ENCODE results near the gene AHCTF1. TPM values are rescaled to one million over a fixed set of nuclear protein-coding genes. Genes with fewer than 3 reads are reported as not detected.

Gene AHCTF1
- total and polyA plus RNA-seq, 2 of the 8 experiments (the other 6 are each of a cell fraction or from before 2014, with no cell fraction given): 7.9 to 44.5 TPM

DNA sequence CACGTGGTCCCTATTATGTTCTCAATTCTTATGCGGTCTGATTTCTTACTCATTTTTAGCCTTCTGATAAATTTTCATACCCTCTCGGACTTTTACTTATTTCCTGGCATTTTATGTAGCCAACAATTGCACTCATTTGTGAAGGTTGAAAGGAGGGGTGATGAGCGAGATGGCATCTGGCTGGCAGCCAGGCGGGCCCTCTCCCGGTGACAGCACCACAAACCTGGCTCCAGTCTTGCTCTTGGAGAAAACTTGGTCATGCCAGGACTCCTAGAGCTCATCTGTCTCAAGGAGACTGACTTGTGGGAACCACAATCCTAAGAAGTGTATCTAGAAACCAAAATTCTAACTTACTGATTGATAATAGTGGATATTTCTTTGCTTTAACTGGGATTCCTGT lies 14.6 kb upstream of the AHCTF1 start:
- CTCF ChIA-PET (ENCODE audit: partially characterized antibody): no interaction called here
- TF ChIP-seq NANOG (IDR thresholded peaks at IDR 0.05; ENCODE audit: insufficient read depth, low read depth, low read length, poor library complexity, severe bottlenecking) (no peak), RNF2 (IDR thresholded peaks at IDR 0.05; ENCODE audit: borderline replicate concordance, low read depth, low read length, missing control alignments, poor library complexity, severe bottlenecking) (no peak), POLR2AphosphoS5 (IDR thresholded peaks at IDR 0.05; ENCODE audit: low read depth, low read length) (no peak), RXRA (IDR thresholded peaks at IDR 0.05; ENCODE audit: insufficient read depth, low read depth, low read length) (no peak), SRF (IDR thresholded peaks at IDR 0.05; ENCODE audit: low read depth, low read length) (no peak), CEBPB (IDR thresholded peaks at IDR 0.05; ENCODE audit: low read depth, low read length) (no peak), SP2 (IDR thresholded peaks at IDR 0.05; ENCODE audit: low read length) (no peak), HDAC2 (IDR thresholded peaks at IDR 0.05; ENCODE audit: borderline replicate concordance in 1 of 2, low read depth in 2 of 2, low read length in 2 of 2) (no peak)

More for the DNA sequence above, 14.6 kb upstream of the AHCTF1 start:
- H3K9ac ChIP-seq (replicated peaks in 1 of 4; ENCODE audit: extremely low read depth in 1 of 4, low read depth in 3 of 4, low read length in 3 of 4): no peak overlapping the region
- no peaks in the 10 kb centered on the region for H3K79me2 ChIP-seq (ENCODE audit: control insufficient read depth in 1 of 2, insufficient read depth in 2 of 2, low read length in 2 of 2)
- H2BK5ac ChIP-seq (ENCODE audit: low read depth, low read length): no peak overlapping the region
- no peaks in the 10 kb centered on the region for H4K20me1 ChIP-seq (replicated peaks in 1 of 2; ENCODE audit: control insufficient read depth in 1 of 2, insufficient read depth in 2 of 2, low read length in 2 of 2)
- FAIRE-seq (no peak), DNase-seq (ENCODE audit: low read depth in 1 of 2, low spot score in 2 of 2) (no peak)
- no peak overlapping the region for H3K56ac ChIP-seq (replicated peaks; ENCODE audit: insufficient read length, low read depth, low read length)
- no peak overlapping the region for H3K4ac ChIP-seq (replicated peaks; ENCODE audit: insufficient read length, low read depth, low read length)
- no peak overlapping the region for H3K23ac ChIP-seq (ENCODE audit: insufficient read length)
- H2BK12ac ChIP-seq (ENCODE audit: low read depth, low read length): no peak overlapping the region
- H2BK15ac ChIP-seq (ENCODE audit: low read length): no peak overlapping the region
- POLR2A ChIA-PET (ENCODE audit: partially characterized antibody): interaction anchor here (1.3 kb wide), 1 partner anchor 15 kb away, joined by 5 read pairs; the partner anchor contains the start of gene AHCTF1
- H3K9me3 ChIP-seq (ENCODE audit: insufficient read depth in 2 of 2, low read depth in 1 of 2, low read length in 1 of 2): no peaks in the 10 kb centered on the region
- no peaks in the 10 kb centered on the region for H3K27me3 ChIP-seq (replicated peaks in 1 of 4; ENCODE audit: control insufficient read depth in 3 of 4, extremely low read depth in 1 of 4, insufficient read depth in 3 of 4, low read length in 3 of 4)
- no peak overlapping the region for H4K5ac ChIP-seq (ENCODE audit: insufficient read length, low read depth, low read length)
- H4K91ac ChIP-seq (replicated peaks; ENCODE audit: insufficient read length, low read length): no peak overlapping the region
- no peak overlapping the region for H4K8ac ChIP-seq (ENCODE audit: extremely low read depth, insufficient read depth, low read length)
- no peak overlapping the region for H2AK5ac ChIP-seq (ENCODE audit: low read depth, low read length)
- H3K27ac ChIP-seq (ENCODE audit: low read depth, low read length): no peak overlapping the region
- H2AFZ ChIP-seq (ENCODE audit: low read length): no peak overlapping the region
- H3K18ac ChIP-seq (ENCODE audit: extremely low read depth, low read length): no peak overlapping the region
- peaks cover 0 to 9% (median 0%) of the 10 kb centered on the region in 4 experiments; a peak in 3 of 8 replicates for H3K36me3 ChIP-seq (ENCODE audit: control insufficient read depth in 2 of 4, insufficient read depth in 4 of 4, low read length in 3 of 4)
- no peaks in the 10 kb centered on the region for H3K4me1 ChIP-seq (replicated peaks in 1 of 4; ENCODE audit: control insufficient read depth in 3 of 4, insufficient read depth in 4 of 4, low read length in 3 of 4)
- H3K4me2 ChIP-seq (ENCODE audit: insufficient read depth in 1 of 2, low read depth in 2 of 2, low read length in 2 of 2): no peak overlapping the region
- H2BK120ac ChIP-seq (replicated peaks; ENCODE audit: low read depth, low read length): no peak overlapping the region
- no peak overlapping the region for H2BK20ac ChIP-seq (ENCODE audit: low read length)
- WGBS, 2 experiments (ENCODE audit: extremely low coverage in 1 of 2, insufficient coverage in 1 of 2, insufficient read length in 1 of 2, insufficient replicate concordance in 2 of 2, low coverage in 1 of 2, low lambda C conversion rate in 2 of 2, missing lambda C conversion rate in 1 of 2): 91% methylated on average over 6 of the region's 6 CpGs; no CpG with 5 or more reads in 1 of the 2 experiments
- H3K14ac ChIP-seq (ENCODE audit: insufficient read length): no peak overlapping the region
- H3K79me1 ChIP-seq (ENCODE audit: low read depth, low read length): no peaks in the 10 kb centered on the region
- no peak overlapping the region for H3K4me3 ChIP-seq (ENCODE audit: extremely low read depth in 1 of 4, insufficient read depth in 2 of 4, low read depth in 3 of 4, low read length in 4 of 4)
- no peaks in the 10 kb centered on the region for H3K23me2 ChIP-seq (ENCODE audit: low read depth, low read length)
